CD14-positive monocyte (primary cell): ENCODE results near the gene GMDS. TPM values are rescaled to one million over a fixed set of nuclear protein-coding genes. Genes with fewer than 3 reads are reported as not detected.

Source experiments
- DNase-seq, 3 donors: peaks; one replicate each; pipeline ENCODE4 v3.0.0-alpha.2; 2011 to 2022
- H2AFZ ChIP-seq: 2 replicates; pipeline ENCODE4 v1.6.0; 2012; ENCODE audit warnings: mild to moderate bottlenecking, low read depth, low read length, inconsistent platforms; ENCODE audit not compliant: insufficient read depth, poor library complexity, severe bottlenecking
- H3K27ac ChIP-seq, 2 donors: 1 replicate in 1 of 2; 2 replicates in 1 of 2; pipeline ENCODE4 v1.5.1; 2012 to 2013; ENCODE audit warnings: low read length in 2 of 2, control low read depth in 1 of 2, inconsistent platforms in 1 of 2, low read depth in 1 of 2, mild to moderate bottlenecking in 1 of 2
- H3K27me3 ChIP-seq, 2 donors: one replicate each; pipeline versions ENCODE4 v1.6.0 to v1.6.1; 2011 to 2013; ENCODE audit warnings: low read length in 2 of 2; ENCODE audit not compliant: control insufficient read depth in 2 of 2, insufficient read depth in 2 of 2
- H3K36me3 ChIP-seq, 2 donors: replicated peaks in 1 of 2; 1 replicate in 1 of 2; 2 replicates in 1 of 2; pipeline versions ENCODE4 v1.5.1 to v1.6.1; 2012 to 2013; ENCODE audit warnings: low read length in 2 of 2, control low read depth in 1 of 2, inconsistent platforms in 1 of 2, mild to moderate bottlenecking in 1 of 2; ENCODE audit not compliant: insufficient read depth in 2 of 2, control insufficient read depth in 1 of 2
- H3K4me1 ChIP-seq, 2 donors: 1 replicate in 1 of 2; 2 replicates in 1 of 2; pipeline versions ENCODE4 v1.5.1 to v1.6.1; 2012 to 2013; ENCODE audit warnings: low read length in 2 of 2, control low read depth in 1 of 2, inconsistent platforms in 1 of 2, mild to moderate bottlenecking in 1 of 2, moderate library complexity in 1 of 2; ENCODE audit not compliant: insufficient read depth in 2 of 2, control insufficient read depth in 1 of 2
- H3K4me2 ChIP-seq: replicated peaks from 2 replicates; pipeline ENCODE3; 2012; ENCODE audit warnings: low read length, moderate library complexity, mild to moderate bottlenecking; ENCODE audit not compliant: poor library complexity, severe bottlenecking; ENCODE audit errors: extremely low read depth
- H3K4me3 ChIP-seq, 3 experiments: fragments of 200-600 bp in 1 of 3; sonication (generic) in 1 of 3; replicated peaks in 1 of 3; 1 replicate in 2 of 3; 2 replicates in 1 of 3; pipeline ENCODE4 v1.5.1; 2011 to 2013; ENCODE audit warnings: low read length in 3 of 3, mild to moderate bottlenecking in 3 of 3, control low read depth in 2 of 3, low read depth in 2 of 3, inconsistent platforms in 1 of 3, moderate library complexity in 1 of 3
- H3K79me2 ChIP-seq: 2 replicates; pipeline ENCODE4 v1.6.0; 2012; ENCODE audit warnings: mild to moderate bottlenecking, control low read depth, inconsistent platforms, low read length, moderate library complexity; ENCODE audit not compliant: insufficient read depth
- H3K9ac ChIP-seq: 2 replicates; pipeline ENCODE4 v1.6.0; 2017; ENCODE audit warnings: low read length, mild to moderate bottlenecking; ENCODE audit not compliant: insufficient read depth, poor library complexity, severe bottlenecking
- H3K9me3 ChIP-seq, 2 donors: replicated peaks in 1 of 2; 1 replicate in 1 of 2; 2 replicates in 1 of 2; pipeline versions ENCODE4 v1.5.1 to v1.6.1; 2012 to 2013; ENCODE audit warnings: low read length in 2 of 2, control low read depth in 1 of 2; ENCODE audit not compliant: control insufficient read depth in 1 of 2, insufficient read depth in 1 of 2
- H4K20me1 ChIP-seq: 2 replicates; pipeline ENCODE4 v1.6.0; 2012; ENCODE audit warnings: mild to moderate bottlenecking, low read length, control low read depth, moderate library complexity; ENCODE audit not compliant: insufficient read depth
- H3K27ac Mint-ChIP-seq, 7 donors: one replicate each; pipeline ENCODE4 v1.8.0; 2020; ENCODE audit warnings: mild to moderate bottlenecking in 7 of 7, mixed read lengths in 7 of 7, moderate library complexity in 6 of 7, inconsistent platforms in 2 of 7
- H3K27me3 Mint-ChIP-seq, 3 donors: one replicate each; pipeline ENCODE4 v1.8.0; 2021 to 2022; ENCODE audit warnings: low read depth in 3 of 3, mild to moderate bottlenecking in 3 of 3, mixed read lengths in 3 of 3, moderate library complexity in 3 of 3, inconsistent platforms in 1 of 3
- H3K36me3 Mint-ChIP-seq, 2 donors: one replicate each; pipeline ENCODE4 v1.8.0; 2020; ENCODE audit warnings: mixed read lengths in 2 of 2, inconsistent platforms in 1 of 2, mild to moderate bottlenecking in 1 of 2
- H3K4me1 Mint-ChIP-seq: one replicate; pipeline ENCODE4 v1.8.0; 2020; ENCODE audit warnings: mild to moderate bottlenecking, mixed read lengths
- H3K4me3 Mint-ChIP-seq, 2 donors: one replicate each; pipeline ENCODE4 v1.8.0; 2020; ENCODE audit warnings: mild to moderate bottlenecking in 2 of 2, mixed read lengths in 2 of 2, moderate library complexity in 1 of 2
- H3K9me3 Mint-ChIP-seq, 7 donors: one replicate each; pipeline ENCODE4 v1.8.0; 2020 to 2022; ENCODE audit warnings: mixed read lengths in 7 of 7, mild to moderate bottlenecking in 6 of 7, moderate library complexity in 6 of 7, inconsistent platforms in 2 of 7
- CTCF ChIP-seq: fragments of 200-600 bp; IDR thresholded peaks from one replicate; pipeline ENCODE4 v1.8.0; 2022; ENCODE audit warnings: antibody characterized with exemption, mild to moderate bottlenecking
- WGBS: methylation state at CpG from one replicate; pipeline ENCODE4 v1.1.5; 2013; ENCODE audit warnings: missing lambda C conversion rate; ENCODE audit not compliant: insufficient coverage; 5-methylcytosine and 5-hydroxymethylcytosine counted together
- intact Hi-C, 2 donors: fragments of 100-400 bp; cut with micrococcal nuclease; formaldehyde crosslinking; loops; one replicate each; pipeline versions ENCODE4 v1.15.0 to v1.15.1; 2023
- polyA plus RNA-seq, 3 donors: library from polyadenylated mRNA; depleted of rRNA in 1 of 3; unstranded in 2 of 3; stranded (reverse) in 1 of 3; fragments of 300-500 nt in 2 of 3; fragments of >200 nt in 1 of 3; fragmentation: Illumina TruSeq in 2 of 3; gene quantifications; 1 replicate in 2 of 3; 2 replicates in 1 of 3; pipeline ENCODE4 v1.2.3, GENCODE V29; 2012 to 2021

The GMDS gene
- polyA plus RNA-seq, 3 donors = 10.5 to 19.9 (median 17.6) TPM

GRCh38 chr6:1587977-1588376 is 657.4 kb downstream of the GMDS start:
- Mint-ChIP-seq H3K27ac (no peak overlapping the region), H3K4me1 (no peaks in the 10 kb centered on the region), H3K27me3 (peaks cover 4 to 14% (median 11%) of the 10 kb centered on the region in 3 donors), H3K36me3 (no peaks in the 10 kb centered on the region), H3K9me3 (peaks cover 0 to 5% (median 2%) of the 10 kb centered on the region in 7 donors), H3K4me3 (no peak overlapping the region)
- intact Hi-C loops = no loop called here
- no peaks in the 10 kb centered on the region for H3K4me1 ChIP-seq
- no peak for TF ChIP-seq CTCF
- H3K4me2 ChIP-seq = no peak overlapping the region
- H3K36me3 ChIP-seq = no peaks in the 10 kb centered on the region
- 95% methylated on average over 10 of the region's 12 CpGs for WGBS
- H3K9ac ChIP-seq = no peak overlapping the region
- H3K4me3 ChIP-seq = no peak overlapping the region
- no peaks in the 10 kb centered on the region for H3K9me3 ChIP-seq
- H4K20me1 ChIP-seq = no peaks in the 10 kb centered on the region
- no peaks in the 10 kb centered on the region for H3K79me2 ChIP-seq
- H2AFZ ChIP-seq = no peak overlapping the region
- no peak for DNase-seq
- peaks cover 0 to 3% of the 10 kb centered on the region in 2 donors for H3K27me3 ChIP-seq
- no peak overlapping the region for H3K27ac ChIP-seq

- no peak for TF ChIP-seq CTCF
- Histone ChIP-seq H4K20me1 (no peaks in the 10 kb centered on the region), H3K4me1 (no peaks in the 10 kb centered on the region), H3K36me3 (no peaks in the 10 kb centered on the region), H3K4me2 (no peak overlapping the region), H3K27ac (no peak overlapping the region), H3K27me3 (no peaks in the 10 kb centered on the region), H3K4me3 (no peak overlapping the region), H3K9me3 (no peaks in the 10 kb centered on the region), H2AFZ (no peak overlapping the region), H3K79me2 (no peaks in the 10 kb centered on the region), H3K9ac (no peak overlapping the region)
- no peak for DNase-seq
- Mint-ChIP-seq H3K4me1 (no peaks in the 10 kb centered on the region), H3K27ac (no peak overlapping the region), H3K36me3 (no peaks in the 10 kb centered on the region), H3K4me3 (no peak overlapping the region), H3K9me3 (peaks cover 0 to 5% (median 2%) of the 10 kb centered on the region in 7 donors), H3K27me3 (peaks cover 4 to 14% (median 12%) of the 10 kb centered on the region in 3 donors)
- 95% methylated on average over 7 of the region's 7 CpGs for WGBS
- intact Hi-C loops = no loop called here
Measured at GRCh38 chr6:1587546-1587945, 657.9 kb downstream of the GMDS start.
